Retinal pigment epithelial cell (primary cell): ENCODE results near the gene CRYBG1.
A peak's percentile ranks its signal among the peaks of the same experiment; 100 is the strongest.

Experiments
- DNase-seq: peaks from one replicate; pipeline ENCODE4 v3.0.0-alpha.2; 2010; ENCODE audit warnings: low read depth
- H3K4me3 ChIP-seq: 2 replicates; pipeline ENCODE4 v1.5.1; 2011; ENCODE audit warnings: mild to moderate bottlenecking, low read length, control low read depth, moderate library complexity
- TF ChIP-seq, protein P1 (sequence below): conservative IDR thresholded peaks from 2 replicates; pipeline ENCODE4 v1.5.1; 2011; ENCODE audit warnings: low read depth, low read length, control low read depth, inconsistent platforms

CRYBG1 gene

DNA sequence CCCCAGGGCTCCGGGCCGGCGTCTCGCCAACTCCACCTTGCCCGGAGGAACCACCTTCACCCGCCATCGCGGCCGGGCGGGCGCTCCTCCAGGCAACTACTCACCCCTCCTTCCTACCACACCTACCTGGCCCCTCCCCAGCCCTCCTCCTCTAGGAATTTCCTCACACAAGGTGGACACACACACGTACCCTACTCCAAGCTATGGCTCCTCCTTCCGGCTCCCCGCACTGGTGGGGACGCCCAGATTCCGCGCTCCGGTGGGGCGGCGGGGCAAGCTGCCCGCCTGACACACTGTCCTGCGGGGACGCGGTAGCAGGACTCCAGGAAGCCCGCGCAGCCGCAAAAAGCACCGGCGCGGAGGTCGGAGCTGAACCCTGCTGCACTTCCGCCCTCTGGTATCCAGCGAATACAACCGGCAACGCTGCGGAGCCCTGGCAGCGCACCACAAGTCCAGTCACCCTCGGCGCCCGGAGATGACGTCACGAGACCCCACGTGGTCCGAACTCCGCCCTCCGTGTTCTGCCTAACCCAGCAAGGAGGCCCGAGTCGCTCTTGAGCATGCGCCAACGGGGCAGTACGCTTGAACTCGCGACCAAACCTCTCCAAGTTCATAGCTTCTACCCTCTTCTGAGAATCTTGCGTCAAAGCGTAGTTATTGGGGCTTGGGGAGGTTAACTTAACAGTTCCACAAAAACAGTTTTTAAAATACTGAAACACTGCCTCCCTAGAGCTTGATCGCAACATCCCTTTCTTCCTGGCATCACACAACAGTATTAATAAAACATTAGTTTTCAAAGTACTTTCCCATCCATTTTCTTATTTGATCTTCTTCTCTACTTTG lies 35.0 kb upstream of the CRYBG1 start, which contains the start of gene ATG5:
Gene ATG5, minus strand, starts transcription at position 425 of the 843 bp plus-strand sequence. CDS start 9,552 bp downstream, outside the sequence.
- peak; percentile 96 for DNase-seq
- H3K4me3 ChIP-seq, result peak within 1 kb of the TSS; percentile 94
- TF ChIP-seq, protein P1, sequence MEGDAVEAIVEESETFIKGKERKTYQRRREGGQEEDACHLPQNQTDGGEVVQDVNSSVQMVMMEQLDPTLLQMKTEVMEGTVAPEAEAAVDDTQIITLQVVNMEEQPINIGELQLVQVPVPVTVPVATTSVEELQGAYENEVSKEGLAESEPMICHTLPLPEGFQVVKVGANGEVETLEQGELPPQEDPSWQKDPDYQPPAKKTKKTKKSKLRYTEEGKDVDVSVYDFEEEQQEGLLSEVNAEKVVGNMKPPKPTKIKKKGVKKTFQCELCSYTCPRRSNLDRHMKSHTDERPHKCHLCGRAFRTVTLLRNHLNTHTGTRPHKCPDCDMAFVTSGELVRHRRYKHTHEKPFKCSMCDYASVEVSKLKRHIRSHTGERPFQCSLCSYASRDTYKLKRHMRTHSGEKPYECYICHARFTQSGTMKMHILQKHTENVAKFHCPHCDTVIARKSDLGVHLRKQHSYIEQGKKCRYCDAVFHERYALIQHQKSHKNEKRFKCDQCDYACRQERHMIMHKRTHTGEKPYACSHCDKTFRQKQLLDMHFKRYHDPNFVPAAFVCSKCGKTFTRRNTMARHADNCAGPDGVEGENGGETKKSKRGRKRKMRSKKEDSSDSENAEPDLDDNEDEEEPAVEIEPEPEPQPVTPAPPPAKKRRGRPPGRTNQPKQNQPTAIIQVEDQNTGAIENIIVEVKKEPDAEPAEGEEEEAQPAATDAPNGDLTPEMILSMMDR, result no peak

DNA sequence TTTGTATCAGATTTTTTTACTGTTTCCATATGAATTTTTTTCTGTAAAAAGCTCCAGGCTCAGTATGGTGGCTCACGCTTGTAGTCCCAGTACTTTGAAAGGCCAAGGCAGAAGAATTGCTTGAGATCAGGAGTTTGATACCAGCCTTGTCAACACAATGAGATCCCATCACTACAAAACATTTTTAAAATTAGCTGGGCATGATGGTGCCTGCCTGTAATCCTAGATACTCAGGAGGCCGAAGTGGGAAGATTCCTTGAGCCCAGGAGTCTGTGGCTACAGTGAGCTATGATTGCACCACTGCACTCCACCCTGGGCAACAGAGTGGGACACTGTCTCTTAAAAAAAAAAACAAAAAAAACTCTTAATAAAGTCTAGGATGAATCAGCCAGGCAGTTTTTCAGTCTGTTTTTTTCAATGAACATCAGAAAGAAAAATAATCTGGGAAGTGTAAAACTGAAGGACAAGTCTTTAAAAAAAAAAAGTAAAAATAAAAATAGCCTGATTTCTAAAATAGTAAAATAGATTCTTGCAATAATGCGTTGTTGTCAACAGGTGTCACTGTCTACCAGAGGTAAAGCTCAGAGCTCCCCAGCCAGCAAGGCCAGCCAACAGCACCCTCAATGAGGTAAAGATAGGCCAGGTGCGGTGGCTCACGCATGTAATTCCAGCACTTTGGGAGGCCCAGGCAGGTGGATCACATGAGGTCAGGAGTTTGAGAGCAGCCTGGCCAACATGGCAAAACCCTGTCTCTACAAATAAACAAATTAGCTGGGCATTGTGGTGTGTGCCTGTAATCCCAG lies 25.7 kb upstream of the CRYBG1 start:
- DNase-seq, result no peak
- TF ChIP-seq, protein P1, result peak; percentile 66
- H3K4me3 ChIP-seq, result no peak overlapping the region

DNA sequence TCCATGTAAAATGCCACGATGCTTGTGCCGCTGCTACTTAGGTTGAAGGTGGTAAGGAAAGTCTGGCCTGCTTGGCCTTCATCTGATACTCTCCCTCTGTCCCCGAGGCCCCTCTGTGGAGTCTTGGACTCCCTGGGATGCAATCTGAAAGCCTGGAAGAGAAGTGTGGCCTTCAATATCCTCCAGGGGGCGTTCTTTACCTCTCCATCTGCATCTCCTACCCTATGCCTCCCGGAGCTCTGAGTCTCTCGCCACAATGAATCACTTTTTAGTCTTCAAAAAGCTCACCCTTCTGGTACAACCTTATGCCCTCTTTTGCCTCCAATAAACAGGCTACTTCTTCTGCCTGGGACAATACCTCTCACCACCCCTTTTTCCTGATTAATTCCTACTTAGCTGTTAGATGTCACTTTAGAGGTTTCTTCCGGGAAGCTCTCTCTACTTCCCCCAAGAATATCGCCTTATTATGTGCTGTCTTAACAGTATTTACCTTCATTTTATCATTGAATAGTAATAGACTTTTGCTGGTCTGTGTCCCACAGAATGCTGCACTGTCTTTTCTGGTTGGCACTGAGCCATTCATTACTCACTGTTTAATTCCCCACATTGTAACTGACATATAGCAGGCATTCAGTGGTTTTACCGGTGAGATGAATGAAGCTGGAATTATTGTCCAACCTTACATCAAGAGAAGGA lies 21.0 kb upstream of the CRYBG1 start:
- no peak for DNase-seq
- TF ChIP-seq, protein P1, result peak; percentile 88
- no peak overlapping the region for H3K4me3 ChIP-seq

GRCh38 chr6:106347219-106347618 lies 13.3 kb upstream of the CRYBG1 start:
- DNase-seq, result no peak
- H3K4me3 ChIP-seq, result no peak overlapping the region
- TF ChIP-seq, protein P1, result no peak

- H3K4me3 ChIP-seq, result no peak overlapping the region
- DNase-seq, result no peak
- TF ChIP-seq, protein P1, result no peak
These were observed 4.1 kb upstream of the CRYBG1 start for GRCh38 chr6:106356378-106356777.

DNA sequence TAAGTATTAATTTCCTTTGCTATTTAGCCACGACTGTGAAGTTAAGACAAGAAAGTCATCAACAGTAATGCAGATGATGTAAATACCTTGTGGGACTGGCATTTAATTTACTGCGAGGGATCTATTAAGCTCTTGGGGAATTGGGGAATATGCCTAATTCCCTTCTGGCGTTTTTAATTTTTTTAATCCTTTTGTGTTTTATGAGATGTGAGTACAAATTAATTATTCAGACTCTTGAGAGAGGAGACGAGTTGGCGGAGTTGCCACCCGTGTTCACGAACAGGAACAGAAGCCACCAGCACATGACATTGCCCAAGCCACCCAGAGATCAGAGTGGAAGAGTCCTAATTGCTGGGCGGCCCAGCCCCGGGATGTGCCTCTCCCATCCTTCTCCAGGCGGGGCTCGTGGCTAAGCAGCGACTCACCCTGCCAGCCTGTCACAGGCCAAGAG lies 533 bp upstream of the CRYBG1 start:
- DNase-seq, result no peak
- TF ChIP-seq, protein P1, result no peak
- H3K4me3 ChIP-seq, result peak overlapping the region; percentile 56
